ENCODE data around the gene PNPLA1.

Gene PNPLA1

GRCh38 chr6:36273067-36273466 is 3.2 kb downstream of the PNPLA1 start:
- Histone ChIP-seq H3K79me2 (ENCODE audit: control insufficient read depth, low read length) (no peaks in the 10 kb centered on the region), H3K27me3 (ENCODE audit: control insufficient read depth, low read length) (peaks cover 23% of the 10 kb centered on the region), H4K20me1 (ENCODE audit: control insufficient read depth, insufficient read depth, low read depth, low read length) (no peaks in the 10 kb centered on the region), H3K36me3 (ENCODE audit: control insufficient read depth, low read length) (no peaks in the 10 kb centered on the region), H3K4me3 (ENCODE audit: low read length) (no peak overlapping the region), H3K27ac (ENCODE audit: low read depth, low read length) (no peak overlapping the region), H3K4me1 (ENCODE audit: control insufficient read depth, low read length) (no peaks in the 10 kb centered on the region), H3K4me2 (ENCODE audit: low read length) (no peak overlapping the region), H3F3A (ENCODE audit: control insufficient read depth, insufficient read depth) (no peaks in the 10 kb centered on the region), H3K9me3 (ENCODE audit: control insufficient read depth, insufficient read depth, low read length) (no peaks in the 10 kb centered on the region), H3K9me2 (replicated peaks; ENCODE audit: control insufficient read depth, low read length) (no peaks in the 10 kb centered on the region)
- TF ChIP-seq CTCF (IDR thresholded peaks at IDR 0.05; ENCODE audit: low read depth, low read length, poor library complexity, severe bottlenecking): no peak
- TF ChIP-seq EZH2phosphoT487 (IDR thresholded peaks at IDR 0.05; ENCODE audit: borderline replicate concordance, low read length): no peak

DNA sequence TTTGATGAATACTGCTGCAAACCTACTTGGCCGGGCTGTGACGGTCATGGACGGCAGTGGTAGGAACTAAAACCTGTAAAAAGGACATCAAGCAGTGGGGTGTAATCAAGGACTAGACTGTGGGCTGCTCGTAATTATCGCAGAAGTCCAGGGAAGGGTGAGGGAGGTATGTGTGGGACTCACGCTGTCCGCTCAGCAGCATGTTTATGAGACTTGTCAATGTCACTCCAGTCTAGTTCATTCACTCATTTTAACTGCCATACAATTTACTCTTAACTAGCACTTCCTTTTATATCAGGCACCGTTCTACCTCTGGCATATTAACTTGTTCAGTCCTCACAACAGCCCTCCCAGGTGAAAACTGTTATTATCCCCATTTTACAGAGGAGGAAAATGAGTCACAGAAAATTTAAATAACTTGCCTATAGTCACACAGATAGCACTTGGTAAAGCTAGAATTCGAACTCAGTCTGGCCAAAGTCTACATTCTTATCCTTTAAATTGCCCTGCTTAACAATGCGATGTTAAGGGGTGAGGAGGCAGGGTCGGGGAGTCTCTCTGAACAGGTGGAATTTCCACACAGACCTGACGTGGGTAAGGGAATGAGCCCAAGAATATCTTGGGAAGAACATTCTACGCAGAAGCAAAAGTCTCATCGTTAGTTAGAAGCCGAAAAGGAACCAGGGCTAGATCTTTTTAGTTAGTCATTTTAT is 4.1 kb downstream of the PNPLA1 start:
- no peak for TF ChIP-seq CTCF (IDR thresholded peaks at IDR 0.05; ENCODE audit: low read depth, low read length, poor library complexity, severe bottlenecking)
- no peak for TF ChIP-seq EZH2phosphoT487 (IDR thresholded peaks at IDR 0.05; ENCODE audit: borderline replicate concordance, low read length)
- Histone ChIP-seq H3K9me3 (ENCODE audit: control insufficient read depth, insufficient read depth, low read length) (no peaks in the 10 kb centered on the region), H3K27me3 (ENCODE audit: control insufficient read depth, low read length) (peaks cover 29% of the 10 kb centered on the region), H4K20me1 (ENCODE audit: control insufficient read depth, insufficient read depth, low read depth, low read length) (no peaks in the 10 kb centered on the region), H3K4me2 (ENCODE audit: low read length) (no peak overlapping the region), H3K79me2 (ENCODE audit: control insufficient read depth, low read length) (no peaks in the 10 kb centered on the region), H3K4me1 (ENCODE audit: control insufficient read depth, low read length) (no peaks in the 10 kb centered on the region), H3K9me2 (replicated peaks; ENCODE audit: control insufficient read depth, low read length) (no peaks in the 10 kb centered on the region), H3K36me3 (ENCODE audit: control insufficient read depth, low read length) (no peaks in the 10 kb centered on the region), H3K4me3 (ENCODE audit: low read length) (no peak overlapping the region), H3K27ac (ENCODE audit: low read depth, low read length) (no peak overlapping the region), H3F3A (ENCODE audit: control insufficient read depth, insufficient read depth) (no peaks in the 10 kb centered on the region)

DNA sequence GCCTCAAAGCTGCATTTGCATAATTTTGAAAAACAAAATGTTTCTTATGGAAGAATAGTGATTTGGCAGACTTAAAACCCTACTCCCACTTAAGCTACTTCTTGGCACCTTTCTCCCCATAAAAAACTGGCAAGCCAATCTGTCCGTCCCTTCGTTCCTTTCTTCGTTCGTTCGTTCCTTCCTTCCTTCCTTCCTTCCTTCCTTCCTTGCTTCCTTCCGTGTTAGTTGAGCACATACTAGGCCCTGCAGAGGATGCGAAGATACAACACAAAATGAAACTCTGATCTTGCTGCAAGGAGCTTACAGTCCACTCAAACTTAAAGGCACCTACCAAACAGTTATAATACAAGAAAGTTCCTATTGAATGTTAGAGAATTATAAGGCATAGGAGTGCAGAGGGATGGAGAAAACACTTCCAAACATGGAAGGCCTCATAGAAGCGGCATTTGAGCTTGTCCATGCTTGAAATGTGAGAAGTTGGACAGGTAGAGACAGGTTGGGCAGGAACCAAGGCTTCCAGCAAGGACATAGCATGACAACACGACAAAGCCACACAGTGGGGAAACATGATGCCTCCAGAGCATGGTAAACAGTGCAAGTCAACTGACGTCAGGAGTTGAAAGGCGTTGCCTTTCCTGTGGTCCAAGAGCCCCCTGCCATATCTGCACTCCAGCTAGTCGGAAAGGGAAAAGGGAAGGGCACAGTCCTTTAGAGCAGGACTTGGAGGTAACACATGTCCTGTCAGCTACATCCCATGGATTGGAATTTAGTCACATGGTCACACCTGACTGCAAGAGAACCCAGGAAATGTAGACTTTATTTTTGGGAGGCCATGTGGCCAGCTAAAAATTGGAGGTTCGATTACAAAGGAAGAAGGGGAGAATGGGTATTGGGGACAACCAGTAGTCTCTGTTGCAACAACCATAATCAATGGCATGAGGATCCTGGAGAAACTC is 7.0 kb downstream of the PNPLA1 start:
- H3K9me3 ChIP-seq (ENCODE audit: control insufficient read depth, insufficient read depth, low read length): no peaks in the 10 kb centered on the region
- H3K9me2 ChIP-seq (replicated peaks; ENCODE audit: control insufficient read depth, low read length): no peaks in the 10 kb centered on the region
- H3F3A ChIP-seq (ENCODE audit: control insufficient read depth, insufficient read depth): no peaks in the 10 kb centered on the region
- no peaks in the 10 kb centered on the region for H4K20me1 ChIP-seq (ENCODE audit: control insufficient read depth, insufficient read depth, low read depth, low read length)
- H3K36me3 ChIP-seq (ENCODE audit: control insufficient read depth, low read length): no peaks in the 10 kb centered on the region
- no peaks in the 10 kb centered on the region for H3K79me2 ChIP-seq (ENCODE audit: control insufficient read depth, low read length)
- peaks cover 37% of the 10 kb centered on the region for H3K27me3 ChIP-seq (ENCODE audit: control insufficient read depth, low read length)
- H3K4me3 ChIP-seq (ENCODE audit: low read length): no peak overlapping the region
- no peak overlapping the region for H3K27ac ChIP-seq (ENCODE audit: low read depth, low read length)
- TF ChIP-seq CTCF (IDR thresholded peaks at IDR 0.05; ENCODE audit: low read depth, low read length, poor library complexity, severe bottlenecking) (no peak), EZH2phosphoT487 (IDR thresholded peaks at IDR 0.05; ENCODE audit: borderline replicate concordance, low read length) (no peak)
- no peak overlapping the region for H3K4me2 ChIP-seq (ENCODE audit: low read length)
- H3K4me1 ChIP-seq (ENCODE audit: control insufficient read depth, low read length): no peaks in the 10 kb centered on the region
